Measurements from ENCODE around the gene NT5DC1. TPM values are rescaled to one million over a fixed set of nuclear protein-coding genes. Genes with fewer than 3 reads are reported as not detected.

NT5DC1 gene
- total and polyA plus RNA-seq, 2 experiments from 2014 or later = 27.0 to 29.8 TPM

DNA sequence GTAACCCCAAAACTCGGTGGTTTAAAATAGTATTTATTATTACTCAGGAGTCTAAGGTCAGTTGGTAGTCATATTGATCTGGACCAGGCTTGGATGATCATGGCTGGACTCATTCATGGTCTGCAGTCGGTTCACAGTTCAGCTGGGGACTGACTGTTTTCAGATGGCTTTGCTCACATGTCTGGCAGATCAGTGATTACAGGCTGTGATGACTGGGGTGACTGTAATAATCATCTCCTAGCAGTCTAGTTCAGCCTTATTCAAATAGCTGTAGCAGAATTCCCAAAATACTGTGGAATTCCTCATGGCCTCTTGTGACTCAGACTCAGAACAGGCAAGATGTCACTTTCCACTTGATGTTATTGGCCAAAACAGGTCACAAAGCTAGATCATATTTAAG lies 16.4 kb upstream of the NT5DC1 start (continued):
- TF ChIP-seq CREB1 (CRISPR knock-in tag; IDR thresholded peaks at IDR 0.05; ENCODE audit: low read depth) (no peak), JUNB (IDR thresholded peaks at IDR 0.05; ENCODE audit: unreplicated experiment) (no peak), ZNF331 (CRISPR knock-in tag; IDR thresholded peaks at IDR 0.05; ENCODE audit: low read depth) (no peak), POLR2AphosphoS5 (IDR thresholded peaks at IDR 0.05; ENCODE audit: low read depth) (no peak)

DNA sequence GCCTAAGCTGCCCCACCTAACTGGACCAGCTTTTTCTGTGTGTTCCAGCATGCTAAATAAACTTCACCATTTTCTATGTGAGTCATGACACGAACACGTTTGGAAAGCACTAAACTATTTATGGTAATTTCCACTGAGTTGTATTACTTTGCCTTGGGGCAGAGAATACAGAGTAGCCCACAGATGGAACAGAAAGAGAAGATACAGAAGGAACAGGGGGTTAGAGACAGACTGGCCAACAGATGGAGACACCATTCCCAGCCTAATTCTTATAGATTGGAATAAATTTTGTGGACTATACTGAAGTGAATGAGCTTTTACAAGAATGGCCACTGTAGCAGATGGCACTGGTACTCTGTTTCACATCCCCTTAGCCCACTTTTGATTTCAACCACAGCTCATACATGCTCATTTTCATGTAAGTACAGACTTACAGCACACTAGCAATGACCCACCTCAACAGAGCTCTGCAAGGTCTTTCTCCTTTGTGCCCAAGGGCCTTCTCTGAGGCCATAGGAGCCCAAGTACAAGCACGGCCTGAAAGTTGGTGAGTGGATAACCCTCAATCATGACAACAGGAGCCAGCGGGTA lies 13.1 kb upstream of the NT5DC1 start:
- Histone ChIP-seq H4K20me1 (replicated peaks; ENCODE audit: insufficient read depth) (no peaks in the 10 kb centered on the region), H3K79me2 (replicated peaks; ENCODE audit: insufficient read depth) (no peaks in the 10 kb centered on the region), H3K27ac (ENCODE audit: low read depth) (no peak overlapping the region), H3F3A (replicated peaks; ENCODE audit: low read depth) (no peaks in the 10 kb centered on the region), H3K4me2 (no peak overlapping the region), H3K4me3 (no peak overlapping the region), H3K36me3 (ENCODE audit: insufficient read depth) (no peaks in the 10 kb centered on the region), H2AFZ (0 out of 2 replicates have a peak overlapping the region, but pooled peaks have one; percentile 32), H3K9me2 (ENCODE audit: insufficient read depth) (no peaks in the 10 kb centered on the region), H3K4me1 (ENCODE audit: insufficient read depth) (0 out of 2 replicates have a peak, but pooled peaks cover 1% of the 10 kb centered on the region), H3K27me3 (ENCODE audit: insufficient read depth) (no peaks in the 10 kb centered on the region)
- H3K36me3 Mint-ChIP-seq (ENCODE audit: low read depth) = peaks cover 2% of the 10 kb centered on the region; the same call in 2 of the 3 replicates
- DNase-seq (ENCODE audit: low spot score) (no peak), ATAC-seq (no peak)
- peaks cover 4% of the 10 kb centered on the region for H3K27me3 Mint-ChIP-seq (ENCODE audit: insufficient read depth, low read depth, poor library complexity)
- no peaks in the 10 kb centered on the region; the same call in 2 of the 3 replicates for H3K9me3 Mint-ChIP-seq
- no peak overlapping the region for H3K4me3 Mint-ChIP-seq
- no peak overlapping the region for H3K27ac Mint-ChIP-seq
- H3K4me1 Mint-ChIP-seq = peaks cover 3% of the 10 kb centered on the region; the same call in 2 of the 3 replicates
- TF ChIP-seq ZNF114 (CRISPR knock-in tag; IDR thresholded peaks at IDR 0.05) (no peak), ZNF462 (CRISPR knock-in tag; IDR thresholded peaks at IDR 0.05) (no peak), CREB1 (CRISPR knock-in tag; IDR thresholded peaks at IDR 0.05; ENCODE audit: low read depth) (no peak), EZH2phosphoT487 (IDR thresholded peaks at IDR 0.05; ENCODE audit: unreplicated experiment) (no peak), EZH2 (IDR thresholded peaks at IDR 0.05; ENCODE audit: low read depth, unreplicated experiment) (no peak), POLR2AphosphoS5 (IDR thresholded peaks at IDR 0.05; ENCODE audit: low read depth) (no peak), NANOG (IDR thresholded peaks at IDR 0.05; ENCODE audit: borderline replicate concordance) (no peak), JUNB (IDR thresholded peaks at IDR 0.05; ENCODE audit: unreplicated experiment) (no peak)
- TF ChIP-seq, protein P1, sequence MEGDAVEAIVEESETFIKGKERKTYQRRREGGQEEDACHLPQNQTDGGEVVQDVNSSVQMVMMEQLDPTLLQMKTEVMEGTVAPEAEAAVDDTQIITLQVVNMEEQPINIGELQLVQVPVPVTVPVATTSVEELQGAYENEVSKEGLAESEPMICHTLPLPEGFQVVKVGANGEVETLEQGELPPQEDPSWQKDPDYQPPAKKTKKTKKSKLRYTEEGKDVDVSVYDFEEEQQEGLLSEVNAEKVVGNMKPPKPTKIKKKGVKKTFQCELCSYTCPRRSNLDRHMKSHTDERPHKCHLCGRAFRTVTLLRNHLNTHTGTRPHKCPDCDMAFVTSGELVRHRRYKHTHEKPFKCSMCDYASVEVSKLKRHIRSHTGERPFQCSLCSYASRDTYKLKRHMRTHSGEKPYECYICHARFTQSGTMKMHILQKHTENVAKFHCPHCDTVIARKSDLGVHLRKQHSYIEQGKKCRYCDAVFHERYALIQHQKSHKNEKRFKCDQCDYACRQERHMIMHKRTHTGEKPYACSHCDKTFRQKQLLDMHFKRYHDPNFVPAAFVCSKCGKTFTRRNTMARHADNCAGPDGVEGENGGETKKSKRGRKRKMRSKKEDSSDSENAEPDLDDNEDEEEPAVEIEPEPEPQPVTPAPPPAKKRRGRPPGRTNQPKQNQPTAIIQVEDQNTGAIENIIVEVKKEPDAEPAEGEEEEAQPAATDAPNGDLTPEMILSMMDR (conservative IDR thresholded peaks at IDR 0.05; ENCODE audit: low read depth in 2 of 2) = no peak
- TF ChIP-seq, protein P2, sequence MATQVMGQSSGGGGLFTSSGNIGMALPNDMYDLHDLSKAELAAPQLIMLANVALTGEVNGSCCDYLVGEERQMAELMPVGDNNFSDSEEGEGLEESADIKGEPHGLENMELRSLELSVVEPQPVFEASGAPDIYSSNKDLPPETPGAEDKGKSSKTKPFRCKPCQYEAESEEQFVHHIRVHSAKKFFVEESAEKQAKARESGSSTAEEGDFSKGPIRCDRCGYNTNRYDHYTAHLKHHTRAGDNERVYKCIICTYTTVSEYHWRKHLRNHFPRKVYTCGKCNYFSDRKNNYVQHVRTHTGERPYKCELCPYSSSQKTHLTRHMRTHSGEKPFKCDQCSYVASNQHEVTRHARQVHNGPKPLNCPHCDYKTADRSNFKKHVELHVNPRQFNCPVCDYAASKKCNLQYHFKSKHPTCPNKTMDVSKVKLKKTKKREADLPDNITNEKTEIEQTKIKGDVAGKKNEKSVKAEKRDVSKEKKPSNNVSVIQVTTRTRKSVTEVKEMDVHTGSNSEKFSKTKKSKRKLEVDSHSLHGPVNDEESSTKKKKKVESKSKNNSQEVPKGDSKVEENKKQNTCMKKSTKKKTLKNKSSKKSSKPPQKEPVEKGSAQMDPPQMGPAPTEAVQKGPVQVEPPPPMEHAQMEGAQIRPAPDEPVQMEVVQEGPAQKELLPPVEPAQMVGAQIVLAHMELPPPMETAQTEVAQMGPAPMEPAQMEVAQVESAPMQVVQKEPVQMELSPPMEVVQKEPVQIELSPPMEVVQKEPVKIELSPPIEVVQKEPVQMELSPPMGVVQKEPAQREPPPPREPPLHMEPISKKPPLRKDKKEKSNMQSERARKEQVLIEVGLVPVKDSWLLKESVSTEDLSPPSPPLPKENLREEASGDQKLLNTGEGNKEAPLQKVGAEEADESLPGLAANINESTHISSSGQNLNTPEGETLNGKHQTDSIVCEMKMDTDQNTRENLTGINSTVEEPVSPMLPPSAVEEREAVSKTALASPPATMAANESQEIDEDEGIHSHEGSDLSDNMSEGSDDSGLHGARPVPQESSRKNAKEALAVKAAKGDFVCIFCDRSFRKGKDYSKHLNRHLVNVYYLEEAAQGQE (IDR thresholded peaks at IDR 0.05; ENCODE audit: unreplicated experiment) = no peak
- TF ChIP-seq, protein P3, sequence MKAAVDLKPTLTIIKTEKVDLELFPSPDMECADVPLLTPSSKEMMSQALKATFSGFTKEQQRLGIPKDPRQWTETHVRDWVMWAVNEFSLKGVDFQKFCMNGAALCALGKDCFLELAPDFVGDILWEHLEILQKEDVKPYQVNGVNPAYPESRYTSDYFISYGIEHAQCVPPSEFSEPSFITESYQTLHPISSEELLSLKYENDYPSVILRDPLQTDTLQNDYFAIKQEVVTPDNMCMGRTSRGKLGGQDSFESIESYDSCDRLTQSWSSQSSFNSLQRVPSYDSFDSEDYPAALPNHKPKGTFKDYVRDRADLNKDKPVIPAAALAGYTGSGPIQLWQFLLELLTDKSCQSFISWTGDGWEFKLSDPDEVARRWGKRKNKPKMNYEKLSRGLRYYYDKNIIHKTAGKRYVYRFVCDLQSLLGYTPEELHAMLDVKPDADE (IDR thresholded peaks at IDR 0.05) = no peak

Measured in GM23338 (cell line).